Head of caudate nucleus (tissue), 42 donors: ENCODE results near the gene ARID4B.
A peak's percentile ranks its signal among the peaks of the same experiment; 100 is the strongest.
"Not testable (repeated sequence)": the region's sequence is repeated elsewhere in the genome, so short reads cannot be mapped to it uniquely, and the experiment has no call there.

ENCODE experiments used
- DNase-seq, 42 donors: peaks; one replicate each; pipeline versions ENCODE4 v3.0.0 to v3.0.0-alpha.2; 2020 to 2021; ENCODE audit warnings: mixed read lengths in 7 of 42
- intact Hi-C: fragments of 100-400 bp; cut with DNase I; formaldehyde crosslinking; loops from one replicate; pipeline ENCODE4 v1.15.0; 2022

ARID4B gene, protein sequence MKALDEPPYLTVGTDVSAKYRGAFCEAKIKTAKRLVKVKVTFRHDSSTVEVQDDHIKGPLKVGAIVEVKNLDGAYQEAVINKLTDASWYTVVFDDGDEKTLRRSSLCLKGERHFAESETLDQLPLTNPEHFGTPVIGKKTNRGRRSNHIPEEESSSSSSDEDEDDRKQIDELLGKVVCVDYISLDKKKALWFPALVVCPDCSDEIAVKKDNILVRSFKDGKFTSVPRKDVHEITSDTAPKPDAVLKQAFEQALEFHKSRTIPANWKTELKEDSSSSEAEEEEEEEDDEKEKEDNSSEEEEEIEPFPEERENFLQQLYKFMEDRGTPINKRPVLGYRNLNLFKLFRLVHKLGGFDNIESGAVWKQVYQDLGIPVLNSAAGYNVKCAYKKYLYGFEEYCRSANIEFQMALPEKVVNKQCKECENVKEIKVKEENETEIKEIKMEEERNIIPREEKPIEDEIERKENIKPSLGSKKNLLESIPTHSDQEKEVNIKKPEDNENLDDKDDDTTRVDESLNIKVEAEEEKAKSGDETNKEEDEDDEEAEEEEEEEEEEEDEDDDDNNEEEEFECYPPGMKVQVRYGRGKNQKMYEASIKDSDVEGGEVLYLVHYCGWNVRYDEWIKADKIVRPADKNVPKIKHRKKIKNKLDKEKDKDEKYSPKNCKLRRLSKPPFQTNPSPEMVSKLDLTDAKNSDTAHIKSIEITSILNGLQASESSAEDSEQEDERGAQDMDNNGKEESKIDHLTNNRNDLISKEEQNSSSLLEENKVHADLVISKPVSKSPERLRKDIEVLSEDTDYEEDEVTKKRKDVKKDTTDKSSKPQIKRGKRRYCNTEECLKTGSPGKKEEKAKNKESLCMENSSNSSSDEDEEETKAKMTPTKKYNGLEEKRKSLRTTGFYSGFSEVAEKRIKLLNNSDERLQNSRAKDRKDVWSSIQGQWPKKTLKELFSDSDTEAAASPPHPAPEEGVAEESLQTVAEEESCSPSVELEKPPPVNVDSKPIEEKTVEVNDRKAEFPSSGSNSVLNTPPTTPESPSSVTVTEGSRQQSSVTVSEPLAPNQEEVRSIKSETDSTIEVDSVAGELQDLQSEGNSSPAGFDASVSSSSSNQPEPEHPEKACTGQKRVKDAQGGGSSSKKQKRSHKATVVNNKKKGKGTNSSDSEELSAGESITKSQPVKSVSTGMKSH (N-terminal part only)

DNA sequence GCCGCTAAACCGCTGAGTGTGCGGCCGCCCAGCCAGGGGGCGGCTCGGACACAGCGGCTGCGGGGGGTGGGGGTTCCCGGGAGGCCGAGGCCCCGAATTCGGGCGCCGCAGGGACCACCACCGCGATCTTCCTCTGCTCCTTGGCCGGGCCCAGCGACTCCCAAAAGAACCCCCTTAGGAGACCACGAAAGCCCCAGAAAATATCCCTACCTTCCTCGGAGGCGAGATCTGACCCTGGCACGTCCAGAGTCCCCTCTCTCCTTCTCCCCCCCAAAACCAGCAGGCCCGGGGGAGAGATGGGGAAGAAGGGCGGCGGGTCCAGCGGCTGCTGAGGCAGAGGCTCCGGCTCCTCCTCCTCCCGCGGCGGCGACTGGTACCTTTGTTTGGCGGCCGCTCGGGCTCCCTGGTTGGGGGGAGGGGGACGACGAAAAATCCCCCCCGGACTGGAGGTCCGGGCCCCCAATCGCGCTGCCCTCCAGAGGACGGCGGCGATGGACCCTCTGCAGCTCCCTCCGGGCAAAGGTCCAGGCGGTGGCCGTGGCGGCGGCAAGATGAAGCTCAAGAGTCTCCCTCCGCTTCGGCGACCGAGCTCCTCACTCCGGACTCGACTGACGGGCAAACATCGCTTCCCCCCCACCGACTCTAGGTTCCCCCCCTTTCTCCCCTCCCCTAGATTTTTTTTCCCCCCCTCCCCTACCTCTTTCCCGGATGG is at the start of gene ARID4B:
ARID4B (minus strand) TSS at position 621 of the 712 bp plus-strand sequence. CDS start 1,260 bp downstream, outside the sequence.
- intact Hi-C loops, result loop anchor here (5.0 to 10.0 kb wide), 3 partner anchors 73 to 177 kb away; partner anchors contain the start of gene B3GALNT2
- peak in 19 of 42 donors; percentile 5 to 89 (median 82) for DNase-seq

DNA sequence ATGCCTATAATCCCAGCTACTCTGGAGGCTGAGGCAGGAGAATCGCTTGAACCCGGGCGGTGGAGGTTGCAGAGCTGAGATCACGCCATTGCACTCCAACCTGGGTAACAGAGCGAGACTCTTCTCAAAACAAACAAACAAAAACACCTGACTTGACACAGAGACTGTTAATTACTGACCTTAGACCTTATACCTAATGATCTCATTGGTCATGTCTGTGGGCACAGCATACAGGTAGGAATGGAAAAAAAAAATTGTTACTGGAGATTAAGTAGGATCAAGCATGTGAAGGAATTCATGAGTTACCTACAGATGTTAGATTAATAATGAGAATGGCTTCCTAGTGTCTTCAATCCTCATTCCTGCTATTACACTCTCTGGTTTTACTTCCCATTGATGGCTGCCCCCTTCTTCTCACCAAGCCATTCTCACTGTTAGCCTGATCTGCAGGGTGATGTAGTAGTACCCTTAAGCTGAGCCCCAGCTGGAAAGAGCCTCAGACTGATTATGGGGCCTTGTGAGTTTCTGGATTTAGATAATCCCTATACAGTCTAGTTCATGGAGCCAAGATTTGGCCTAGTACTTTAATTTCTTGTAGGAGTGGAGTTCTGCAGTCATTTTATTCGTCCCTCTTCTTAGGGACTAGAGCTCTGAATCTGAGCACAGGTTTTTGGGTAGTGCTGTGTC is 48.1 kb upstream of the ARID4B start:
- intact Hi-C loops, result no loop called here

DNA sequence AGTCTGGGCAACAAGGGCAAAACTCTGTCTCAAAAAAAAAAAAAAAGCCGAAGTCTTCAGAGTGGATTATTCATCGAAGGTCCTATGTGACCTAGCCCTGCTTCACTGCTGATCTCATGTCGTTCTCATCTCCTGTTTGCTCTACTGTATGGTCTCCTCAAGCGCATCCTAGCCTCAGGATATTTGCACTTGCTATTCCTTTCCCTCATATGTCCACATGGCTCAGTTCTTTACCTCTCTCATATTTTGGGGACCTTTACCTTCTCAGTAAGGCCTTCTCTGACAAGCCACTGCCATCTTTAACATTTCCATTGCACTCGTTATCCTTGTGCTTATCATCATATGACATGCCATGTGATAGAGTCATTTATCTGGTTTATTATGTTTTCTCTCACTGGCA is 41.8 kb upstream of the ARID4B start:
- DNase-seq, result no peak
- intact Hi-C loops, result no loop called here

More for the DNA sequence above, 48.1 kb upstream of the ARID4B start:
- DNase-seq, result no peak

DNA sequence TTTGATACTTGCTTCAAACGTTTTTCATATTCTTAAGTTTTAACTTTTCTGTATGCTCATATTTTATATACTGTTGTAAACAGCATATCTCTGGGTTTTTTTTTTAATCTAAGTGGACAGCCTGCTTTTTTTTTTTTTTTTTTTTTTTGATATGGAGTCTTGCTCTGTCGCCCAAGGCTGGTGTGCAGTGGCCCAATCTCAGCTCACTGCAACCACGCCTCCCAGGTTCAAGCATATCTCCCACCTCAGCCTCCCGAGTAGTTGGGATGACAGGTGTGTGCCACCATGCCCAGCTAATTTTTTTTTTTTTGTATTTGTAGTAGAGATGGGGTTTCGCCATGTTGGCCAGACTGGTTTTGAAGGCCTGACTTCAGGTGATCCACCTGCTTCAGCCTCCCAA is 40.4 kb upstream of the ARID4B start:
- intact Hi-C loops, result no loop called here
- no peak for DNase-seq

DNA sequence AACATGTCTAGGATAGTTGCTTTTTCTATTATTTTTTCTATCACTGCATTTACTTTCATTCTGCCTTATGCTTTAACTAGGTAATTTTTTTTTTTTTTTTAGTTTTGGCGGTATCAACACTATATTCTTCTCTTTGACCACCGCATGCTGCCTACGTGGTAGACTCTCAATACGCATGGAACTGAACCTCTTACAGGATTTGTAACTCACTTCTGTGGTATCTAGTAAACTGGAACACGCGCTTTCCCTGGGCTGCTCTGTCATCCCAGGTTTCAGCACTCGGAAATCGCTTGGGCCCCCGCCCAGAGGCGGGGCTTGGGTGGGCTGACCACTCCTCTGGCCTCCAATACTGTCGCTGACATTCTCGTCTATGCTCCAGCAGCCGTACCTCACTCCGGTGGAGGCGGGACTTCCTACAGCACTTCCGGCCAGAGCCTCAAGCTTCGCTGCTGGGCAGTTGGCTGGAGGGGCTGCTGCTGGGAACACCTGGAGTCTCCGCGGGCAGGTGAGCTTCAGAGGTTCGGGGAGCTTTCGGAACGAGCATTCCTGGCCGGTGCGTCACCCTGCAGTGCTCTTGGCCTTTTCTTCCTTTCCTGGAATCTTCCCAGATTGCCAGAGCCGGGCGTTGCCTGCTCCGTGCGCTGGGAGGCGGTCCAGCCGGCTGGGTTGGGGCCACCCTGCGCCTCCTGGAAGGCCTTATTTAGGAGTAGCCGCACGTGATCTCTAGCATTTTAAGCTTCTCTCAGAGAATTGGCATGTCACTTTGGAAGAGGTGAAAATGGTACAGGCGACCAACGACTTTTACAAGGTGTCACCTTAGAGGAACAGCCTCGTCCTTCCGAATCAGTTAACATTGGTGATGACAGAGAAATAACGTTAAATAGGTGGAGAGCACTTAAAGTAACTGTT is 39.3 kb upstream of the ARID4B start, which contains the start of gene TBCE:
TBCE (plus strand) TSS at position 428 of the 909 bp plus-strand sequence. CDS start 12,623 bp downstream, outside the sequence.
- intact Hi-C loops, result no loop called here
- DNase-seq, result peak; percentile 91 to 98 (median 96)

DNA sequence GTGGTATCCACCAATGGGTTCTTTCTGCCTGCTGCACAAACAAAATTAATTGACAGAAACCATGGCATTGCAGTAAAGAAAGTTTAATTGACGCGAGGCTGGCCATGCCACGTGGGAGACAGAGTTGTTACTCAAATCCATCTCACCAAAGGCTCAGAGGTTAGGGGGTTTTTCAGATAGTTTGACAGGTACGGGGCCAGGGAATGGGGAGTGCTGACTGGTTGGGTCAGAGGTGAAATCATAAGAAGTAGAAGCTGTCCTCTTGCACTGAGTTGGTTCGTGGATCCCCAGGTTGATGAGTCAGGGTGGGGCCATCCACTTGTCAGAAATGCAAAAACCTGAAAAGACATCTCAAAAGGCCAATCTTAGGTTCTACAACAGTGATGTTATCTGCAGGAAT is 38.3 kb upstream of the ARID4B start:
- no peak for DNase-seq
- intact Hi-C loops, result no loop called here

DNA sequence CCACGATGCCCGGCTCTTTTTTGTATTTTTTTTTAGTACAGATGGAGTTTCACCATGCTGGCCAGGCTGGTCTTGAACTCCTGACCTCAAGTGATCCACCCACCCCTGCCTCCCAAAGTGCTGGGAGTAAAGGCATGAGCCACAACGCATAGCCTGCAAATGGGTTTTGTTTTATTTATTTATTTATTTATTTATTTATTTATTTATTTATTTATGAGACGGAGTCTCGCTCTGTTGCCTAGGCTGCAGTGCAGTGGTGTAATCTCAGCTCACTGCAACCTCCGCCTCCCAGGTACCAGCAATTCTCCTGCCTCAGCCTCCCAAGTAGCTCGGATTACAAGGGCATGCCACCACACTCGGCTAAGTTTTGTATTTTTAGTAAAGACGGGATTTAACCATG is 36.2 kb upstream of the ARID4B start:
- intact Hi-C loops, result not testable (repeated sequence)

DNA sequence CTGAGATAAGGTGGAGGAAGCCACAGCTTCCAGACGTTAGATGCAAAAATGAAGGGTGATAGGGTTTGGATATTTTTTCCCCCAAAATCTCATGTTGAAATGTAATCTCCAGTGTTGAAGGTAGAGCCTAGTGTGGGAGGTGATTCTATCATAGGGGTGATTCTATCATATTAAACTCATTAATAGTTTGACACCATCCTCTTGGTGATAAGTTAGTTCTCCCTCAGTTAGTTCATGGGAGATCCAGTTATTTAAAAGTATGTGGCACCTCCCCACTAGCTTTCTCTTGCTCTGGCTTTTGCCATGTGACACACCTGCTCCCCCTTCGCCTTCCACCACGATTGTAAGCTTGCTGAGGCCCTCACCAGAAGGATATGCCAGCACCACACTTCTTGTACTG is 30.9 kb upstream of the ARID4B start:
- no peak for DNase-seq
- intact Hi-C loops, result no loop called here

More for the DNA sequence above, 36.2 kb upstream of the ARID4B start:
- not testable (repeated sequence) for DNase-seq

DNA sequence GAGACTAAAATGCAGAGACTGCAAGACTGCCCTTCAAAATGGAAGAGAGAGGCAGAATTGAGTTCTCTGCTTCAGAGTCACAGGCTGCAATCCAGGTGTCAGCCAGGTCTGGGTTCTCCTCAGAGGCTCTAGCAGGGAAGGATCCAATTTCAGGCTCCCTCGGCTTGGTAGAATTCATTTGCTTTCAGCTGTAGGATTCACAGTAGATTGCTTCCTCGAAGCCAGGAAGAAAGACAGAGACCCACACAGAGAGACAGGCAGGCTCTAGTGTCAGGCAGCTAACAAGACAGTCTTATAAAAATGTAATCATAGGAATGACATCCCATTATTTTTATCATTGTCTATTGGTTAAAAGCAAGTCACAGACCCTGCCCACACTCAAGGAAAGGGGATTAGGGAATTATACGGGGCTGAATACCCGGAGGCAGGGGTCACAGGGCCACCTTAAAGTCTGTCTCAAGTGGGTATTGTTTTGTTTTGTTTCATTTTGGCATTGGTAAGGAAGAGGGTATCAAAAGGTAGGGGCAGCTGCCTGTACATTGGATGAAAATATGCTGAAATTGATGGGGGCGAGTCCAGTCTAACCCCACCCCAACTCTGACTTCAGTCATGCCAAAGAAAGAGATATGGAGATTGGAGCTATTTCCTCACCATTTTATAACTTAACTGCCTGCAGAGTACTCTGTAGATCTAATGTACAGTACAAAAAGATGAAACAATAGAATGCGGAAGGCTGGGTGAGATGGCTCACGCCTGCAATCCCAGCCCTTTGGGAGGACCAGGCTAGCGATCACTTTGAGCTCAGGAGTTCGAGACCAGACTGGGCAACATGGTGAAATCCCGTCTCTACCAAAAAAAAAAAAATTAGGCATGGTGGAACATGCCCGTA is 29.8 kb upstream of the ARID4B start:
- intact Hi-C loops, result no loop called here
- peak in 1 of 42 donors; percentile 9 for DNase-seq

DNA sequence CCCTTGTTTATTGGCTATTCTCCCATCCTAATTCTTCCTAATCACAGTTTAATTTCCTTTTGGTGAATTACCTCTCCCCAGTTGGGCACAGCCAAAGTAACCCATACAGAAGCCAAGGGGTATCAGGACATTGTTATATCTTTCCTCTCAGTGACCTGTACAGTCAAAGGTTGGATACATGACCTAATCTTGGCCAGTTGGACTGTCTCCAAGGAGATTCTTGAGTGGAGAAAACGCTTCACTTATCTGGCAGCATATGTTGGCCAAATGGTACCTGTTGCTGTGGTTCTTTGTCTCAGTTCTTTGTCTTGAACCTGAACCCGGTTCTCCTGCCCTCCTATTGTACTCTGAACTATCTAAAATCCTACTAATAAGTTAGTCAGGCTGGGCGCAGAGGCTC is 23.9 kb upstream of the ARID4B start:
- no peak for DNase-seq
- intact Hi-C loops, result no loop called here

DNA sequence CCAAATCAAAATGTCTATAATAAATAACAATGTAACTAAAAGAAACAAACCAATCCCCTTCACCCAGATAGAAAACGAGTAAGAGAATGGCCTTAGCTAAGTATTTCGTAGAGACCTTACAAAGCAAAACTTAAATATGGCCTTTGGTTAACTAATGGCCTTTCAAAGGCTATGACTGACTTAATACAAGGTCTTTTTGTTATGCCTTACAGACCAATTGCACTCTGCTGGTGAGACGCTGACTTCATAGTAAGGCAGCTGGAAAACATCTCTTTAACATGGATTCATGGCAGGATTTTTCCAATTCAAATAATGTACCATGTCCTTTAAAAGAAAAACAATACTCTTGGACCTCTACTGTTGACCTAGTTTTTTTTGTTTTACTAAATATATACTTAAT is 23.5 kb upstream of the ARID4B start:
- intact Hi-C loops, result no loop called here
- DNase-seq, result no peak

DNA sequence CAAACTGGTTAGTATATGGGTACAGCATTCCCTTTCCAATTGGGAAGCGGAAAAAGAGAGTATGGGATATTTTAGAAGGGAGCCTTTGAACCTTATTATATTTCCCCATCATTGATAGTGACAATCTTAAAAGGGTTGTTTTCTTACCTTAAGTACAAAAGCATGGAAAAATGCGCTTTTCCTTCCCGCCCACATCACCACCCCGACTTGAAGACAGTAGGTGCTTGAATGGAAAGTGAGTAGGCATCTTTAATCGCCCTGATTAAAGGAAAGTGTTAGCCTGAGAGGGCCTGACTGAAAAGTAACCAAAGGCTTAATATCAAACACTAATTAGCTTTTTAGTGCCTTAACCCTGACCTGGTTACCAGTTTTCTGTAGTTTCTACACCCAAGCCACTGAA is 15.7 kb upstream of the ARID4B start:
- intact Hi-C loops, result no loop called here
- DNase-seq, result peak in 15 of 42 donors; percentile 10 to 65 (median 30)

DNA sequence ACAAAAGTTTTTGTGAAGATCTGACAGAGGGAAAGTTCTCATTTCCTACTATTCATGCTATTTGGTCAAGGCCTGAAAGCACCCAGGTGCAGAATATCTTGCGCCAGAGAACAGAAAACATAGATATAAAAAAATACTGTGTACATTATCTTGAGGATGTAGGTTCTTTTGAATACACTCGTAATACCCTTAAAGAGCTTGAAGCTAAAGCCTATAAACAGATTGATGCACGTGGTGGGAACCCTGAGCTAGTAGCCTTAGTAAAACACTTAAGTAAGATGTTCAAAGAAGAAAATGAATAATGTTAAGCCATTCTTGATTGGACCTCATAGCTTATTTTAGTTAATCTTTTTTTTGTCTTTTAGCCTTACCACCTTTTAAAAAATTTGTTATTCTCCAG is 14.5 kb upstream of the ARID4B start:
- intact Hi-C loops, result no loop called here
- no peak for DNase-seq

DNA sequence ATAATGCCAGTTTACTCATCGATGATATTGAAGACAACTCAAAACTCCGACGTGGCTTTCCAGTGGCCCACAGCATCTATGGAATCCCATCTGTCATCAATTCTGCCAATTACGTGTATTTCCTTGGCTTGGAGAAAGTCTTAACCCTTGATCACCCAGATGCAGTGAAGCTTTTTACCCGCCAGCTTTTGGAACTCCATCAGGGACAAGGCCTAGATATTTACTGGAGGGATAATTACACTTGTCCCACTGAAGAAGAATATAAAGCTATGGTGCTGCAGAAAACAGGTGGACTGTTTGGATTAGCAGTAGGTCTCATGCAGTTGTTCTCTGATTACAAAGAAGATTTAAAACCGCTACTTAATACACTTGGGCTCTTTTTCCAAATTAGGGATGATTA is 14.1 kb upstream of the ARID4B start:
- no peak for DNase-seq
- intact Hi-C loops, result no loop called here

DNA sequence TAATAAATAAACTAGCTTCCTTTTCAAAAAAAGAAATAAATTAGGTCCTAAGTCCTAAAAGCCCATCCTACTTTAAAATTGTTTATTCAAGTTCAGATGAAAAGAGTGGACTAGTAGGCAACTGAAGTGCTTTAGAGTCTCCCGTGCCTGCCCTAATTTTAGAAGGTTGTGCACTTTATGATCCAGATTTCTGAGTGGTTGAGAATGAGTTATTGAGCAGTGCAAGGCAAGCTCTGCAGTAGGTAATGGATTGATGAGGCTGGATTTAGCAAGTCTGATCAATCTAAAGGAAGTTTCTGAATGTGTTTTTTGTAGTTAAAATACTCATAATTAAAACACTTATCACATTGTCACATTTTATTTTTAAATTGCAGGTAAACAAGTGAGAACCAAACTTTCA is 13.4 kb upstream of the ARID4B start:
- no peak for DNase-seq
- intact Hi-C loops, result no loop called here

DNA sequence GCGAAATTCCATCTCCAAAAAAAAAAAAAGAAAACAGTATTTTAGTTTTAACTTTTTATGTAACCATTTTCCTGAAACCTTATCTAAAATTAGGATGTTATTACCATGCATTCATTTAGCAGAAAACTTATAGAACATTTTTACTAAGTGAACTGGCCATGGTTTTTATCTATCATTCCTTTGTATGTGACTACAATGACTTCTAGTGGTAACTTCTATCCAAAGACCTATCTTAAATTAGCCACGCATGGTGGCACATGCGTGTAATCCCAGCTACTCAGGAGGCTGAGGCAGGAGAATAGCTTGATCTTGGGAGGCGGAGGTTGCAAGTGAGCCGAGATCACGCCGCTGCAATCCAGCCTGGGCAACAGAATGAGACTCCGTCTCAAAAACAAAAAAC is 11.8 kb upstream of the ARID4B start:
- no peak for DNase-seq
- intact Hi-C loops, result no loop called here
